HFF-Myc (cell line): Measurements from ENCODE around the gene DLEC1.
A peak's percentile ranks its signal among the peaks of the same experiment; 100 is the strongest.
"Not testable (repeated sequence)": the region's sequence is repeated elsewhere in the genome, so short reads cannot be mapped to it uniquely, and the experiment has no call there.

Experiments used
- DNase-seq: peaks from one replicate; pipeline ENCODE4 v3.0.0-alpha.2; 2011; ENCODE audit warnings: low read depth; ENCODE audit errors: extremely low read depth
- H3K4me3 ChIP-seq: replicated peaks from 2 replicates; pipeline ENCODE4 v1.5.1; 2011; ENCODE audit warnings: low read depth, mild to moderate bottlenecking, control low read depth, low read length
- CTCF ChIP-seq: IDR thresholded peaks from 2 replicates; pipeline ENCODE4 v1.5.1; 2012; ENCODE audit warnings: mild to moderate bottlenecking, low read depth, low read length, control low read depth; ENCODE audit errors: missing control alignments

DLEC1 gene

GRCh38 chr3:38030126-38031021, 8.6 kb upstream of the DLEC1 start:
- TF ChIP-seq CTCF, result no peak
- H3K4me3 ChIP-seq, result peak overlapping the region; percentile 42
- DNase-seq, result no peak

- TF ChIP-seq CTCF, result no peak
- no peak for DNase-seq
- H3K4me3 ChIP-seq, result no peak overlapping the region
These were observed 7.7 kb upstream of the DLEC1 start for GRCh38 chr3:38031022-38031994.

GRCh38 chr3:38032328-38032865, 6.6 kb upstream of the DLEC1 start:
- DNase-seq, result no peak
- no peak overlapping the region for H3K4me3 ChIP-seq
- no peak for TF ChIP-seq CTCF

- H3K4me3 ChIP-seq, DNase-seq: not testable (repeated sequence)
These were observed 5.4 kb upstream of the DLEC1 start for GRCh38 chr3:38033586-38033985.

GRCh38 chr3:38034335-38034734, 4.7 kb upstream of the DLEC1 start:
- not testable (repeated sequence) for DNase-seq, H3K4me3 ChIP-seq

GRCh38 chr3:38036286-38036685, 2.7 kb upstream of the DLEC1 start:
- TF ChIP-seq CTCF, result no peak
- DNase-seq, result no peak
- H3K4me3 ChIP-seq, result no peak overlapping the region

- TF ChIP-seq CTCF, result no peak
- no peak for DNase-seq
These were observed 2.1 kb upstream of the DLEC1 start for GRCh38 chr3:38036906-38037305.

More at GRCh38 chr3:38036906-38037305, 2.1 kb upstream of the DLEC1 start:
- H3K4me3 ChIP-seq, result no peak overlapping the region
